Activated CD8-positive, alpha-beta T cell treated with anti-CD3 and anti-CD28 coated beads for 36 hours (primary cell): Measurements from ENCODE around the gene CRYGN. TPM values are rescaled to one million over a fixed set of nuclear protein-coding genes. Genes with fewer than 3 reads are reported as not detected.

Source experiments
- ATAC-seq: fragments of 200-7000 bp; cut with Tn5 transposase; one replicate; pipeline ENCODE4 v1.10.0; 2021; ENCODE audit warnings: mild to moderate bottlenecking, moderate library complexity
- CTCF ChIA-PET: fragments of 350-600 bp; sonication (Branson Sonifier 250); formaldehyde crosslinking; loops from one replicate; lab custom pipeline; 2021; ENCODE audit warnings: antibody characterized with exemption; lab: Charles Lee
- POLR2A ChIA-PET: fragments of 350-600 bp; sonication (Branson Sonifier 250); formaldehyde crosslinking; loops from one replicate; lab custom pipeline; 2021; ENCODE audit warnings: antibody characterized with exemption; lab: Charles Lee
- DNase-seq: peaks from one replicate; pipeline ENCODE4 v3.0.0-alpha.2; 2020
- H3K27ac Mint-ChIP-seq: one replicate; pipeline ENCODE4 v1.8.0; 2021; ENCODE audit warnings: mild to moderate bottlenecking, mixed read lengths
- H3K27me3 Mint-ChIP-seq: one replicate; pipeline ENCODE4 v1.8.0; 2021; ENCODE audit warnings: mixed read lengths
- H3K36me3 Mint-ChIP-seq: one replicate; pipeline ENCODE4 v1.8.0; 2021; ENCODE audit warnings: low read depth, mixed read lengths
- H3K4me1 Mint-ChIP-seq: one replicate; pipeline ENCODE4 v1.8.0; 2021; ENCODE audit warnings: low read depth, mixed read lengths
- H3K4me3 Mint-ChIP-seq: one replicate; pipeline ENCODE4 v1.8.0; 2021; ENCODE audit warnings: mild to moderate bottlenecking, moderate library complexity, mixed read lengths
- H3K9me3 Mint-ChIP-seq: one replicate; pipeline ENCODE4 v1.8.0; 2021; ENCODE audit warnings: mixed read lengths
- CTCF ChIP-seq: fragments of 200-600 bp; IDR thresholded peaks from one replicate; pipeline ENCODE4 v1.8.0; 2022; ENCODE audit warnings: antibody characterized with exemption, mild to moderate bottlenecking
- intact Hi-C: fragments of 100-400 bp; cut with micrococcal nuclease; formaldehyde crosslinking; loops from one replicate; pipeline ENCODE4 v1.10.0; 2022
- total RNA-seq, 2 experiments: library from RNA; stranded (reverse); gene quantifications; one replicate each; pipeline ENCODE4 v1.2.3, GENCODE V29; 2021

Gene CRYGN
- total RNA-seq, 2 experiments from 2014 or later: 0.16 to 0.90 TPM

GRCh38 chr7:151392002-151392401 lies 47.9 kb downstream of the CRYGN start:
- no peak for ATAC-seq
- Mint-ChIP-seq H3K4me3 (no peak overlapping the region), H3K36me3 (no peaks in the 10 kb centered on the region), H3K9me3 (no peaks in the 10 kb centered on the region), H3K4me1 (peaks cover 5% of the 10 kb centered on the region), H3K27ac (no peak overlapping the region), H3K27me3 (no peaks in the 10 kb centered on the region)
- intact Hi-C loops: no loop called here
- ChIA-PET POLR2A (no interaction called here), CTCF (no interaction called here)
- TF ChIP-seq CTCF: no peak
- no peak for DNase-seq

GRCh38 chr7:151391358-151391730 lies 48.6 kb downstream of the CRYGN start:
- no peaks in the 10 kb centered on the region for H3K9me3 Mint-ChIP-seq
- CTCF ChIA-PET: no interaction called here
- no peak overlapping the region for H3K4me3 Mint-ChIP-seq
- intact Hi-C loops: no loop called here
- POLR2A ChIA-PET: no interaction called here
- H3K4me1 Mint-ChIP-seq: peaks cover 5% of the 10 kb centered on the region
- DNase-seq (no peak), ATAC-seq (no peak)
- H3K36me3 Mint-ChIP-seq: no peaks in the 10 kb centered on the region
- no peak overlapping the region for H3K27ac Mint-ChIP-seq
- no peaks in the 10 kb centered on the region for H3K27me3 Mint-ChIP-seq
- TF ChIP-seq CTCF: no peak

GRCh38 chr7:151390598-151391357 lies 49.2 kb downstream of the CRYGN start:
- no peak for DNase-seq
- peaks cover 5% of the 10 kb centered on the region for H3K4me1 Mint-ChIP-seq
- TF ChIP-seq CTCF: no peak
- CTCF ChIA-PET: no interaction called here
- H3K36me3 Mint-ChIP-seq: no peaks in the 10 kb centered on the region
- POLR2A ChIA-PET: interaction anchor here (1.1 kb wide), 1 partner anchor 19 kb away, joined by 3 read pairs; the partner anchor contains the start of gene WDR86
- no peak overlapping the region for H3K4me3 Mint-ChIP-seq
- H3K27ac Mint-ChIP-seq: no peak overlapping the region
- intact Hi-C loops: no loop called here
- H3K9me3 Mint-ChIP-seq: no peaks in the 10 kb centered on the region
- no peak for ATAC-seq
- no peaks in the 10 kb centered on the region for H3K27me3 Mint-ChIP-seq

GRCh38 chr7:151389768-151390597 lies 50.0 kb downstream of the CRYGN start:
- H3K27ac Mint-ChIP-seq: no peak overlapping the region

More at GRCh38 chr7:151389768-151390597, 50.0 kb downstream of the CRYGN start:
- Mint-ChIP-seq H3K4me3 (no peak overlapping the region), H3K36me3 (no peaks in the 10 kb centered on the region), H3K9me3 (no peaks in the 10 kb centered on the region), H3K27me3 (no peaks in the 10 kb centered on the region), H3K4me1 (peaks cover 5% of the 10 kb centered on the region)
- ATAC-seq: no peak
- CTCF ChIA-PET: no interaction called here
- intact Hi-C loops: no loop called here
- POLR2A ChIA-PET: interaction anchor here (1.1 kb wide), 1 partner anchor 20 kb away, joined by 3 read pairs; the partner anchor contains the start of gene WDR86
- no peak for TF ChIP-seq CTCF
- no peak for DNase-seq
